ENCODE results near the gene TGM1. TPM values are rescaled to one million over a fixed set of nuclear protein-coding genes. Genes with fewer than 3 reads are reported as not detected.

Gene TGM1
- total RNA-seq, 6 experiments from 2014 or later = 0.37 to 1.9 (median 0.77) TPM

DNA sequence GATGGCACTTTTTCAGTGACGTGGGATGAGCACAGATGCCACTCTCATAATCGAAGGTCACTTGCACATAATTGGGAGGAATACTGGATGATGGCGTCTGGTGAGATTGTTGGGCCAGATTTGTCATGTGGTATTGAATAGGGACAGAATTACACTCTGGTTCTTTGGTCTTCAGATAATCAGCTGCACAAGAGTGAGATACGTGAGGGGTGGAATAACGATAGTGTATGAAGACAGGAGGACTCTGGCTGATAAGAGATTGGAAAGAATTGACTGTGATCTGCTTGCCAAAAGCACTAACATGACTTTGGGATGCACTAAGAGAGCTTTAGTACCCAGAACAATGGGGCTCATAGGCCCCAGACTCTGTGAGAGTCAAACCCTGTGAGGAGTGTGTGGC is 15.4 kb upstream of the TGM1 start:
- no peak overlapping the region for H3K4me3 ChIP-seq
- H3K36me3 ChIP-seq = no peaks in the 10 kb centered on the region
- no peaks in the 10 kb centered on the region for H3K9me3 ChIP-seq
- TF ChIP-seq, protein P1, sequence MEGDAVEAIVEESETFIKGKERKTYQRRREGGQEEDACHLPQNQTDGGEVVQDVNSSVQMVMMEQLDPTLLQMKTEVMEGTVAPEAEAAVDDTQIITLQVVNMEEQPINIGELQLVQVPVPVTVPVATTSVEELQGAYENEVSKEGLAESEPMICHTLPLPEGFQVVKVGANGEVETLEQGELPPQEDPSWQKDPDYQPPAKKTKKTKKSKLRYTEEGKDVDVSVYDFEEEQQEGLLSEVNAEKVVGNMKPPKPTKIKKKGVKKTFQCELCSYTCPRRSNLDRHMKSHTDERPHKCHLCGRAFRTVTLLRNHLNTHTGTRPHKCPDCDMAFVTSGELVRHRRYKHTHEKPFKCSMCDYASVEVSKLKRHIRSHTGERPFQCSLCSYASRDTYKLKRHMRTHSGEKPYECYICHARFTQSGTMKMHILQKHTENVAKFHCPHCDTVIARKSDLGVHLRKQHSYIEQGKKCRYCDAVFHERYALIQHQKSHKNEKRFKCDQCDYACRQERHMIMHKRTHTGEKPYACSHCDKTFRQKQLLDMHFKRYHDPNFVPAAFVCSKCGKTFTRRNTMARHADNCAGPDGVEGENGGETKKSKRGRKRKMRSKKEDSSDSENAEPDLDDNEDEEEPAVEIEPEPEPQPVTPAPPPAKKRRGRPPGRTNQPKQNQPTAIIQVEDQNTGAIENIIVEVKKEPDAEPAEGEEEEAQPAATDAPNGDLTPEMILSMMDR (IDR thresholded peaks at IDR 0.05) = no peak
- TF ChIP-seq POLR2A (IDR thresholded peaks at IDR 0.05) = no peak
- no peak overlapping the region for H3K27ac ChIP-seq
- intact Hi-C loops (cut with DNase I) = no loop called here
- DNase-seq (no peak), ATAC-seq (no peak)
- no peaks in the 10 kb centered on the region for H3K27me3 ChIP-seq
- 84% methylated on average over 5 of the region's 5 CpGs for WGBS (ENCODE audit: insufficient coverage, low coverage, low lambda C conversion rate, missing lambda C conversion rate)
- H3K4me1 ChIP-seq = peaks cover 0 to 8% (median 0%) of the 10 kb centered on the region in 4 donors

DNA sequence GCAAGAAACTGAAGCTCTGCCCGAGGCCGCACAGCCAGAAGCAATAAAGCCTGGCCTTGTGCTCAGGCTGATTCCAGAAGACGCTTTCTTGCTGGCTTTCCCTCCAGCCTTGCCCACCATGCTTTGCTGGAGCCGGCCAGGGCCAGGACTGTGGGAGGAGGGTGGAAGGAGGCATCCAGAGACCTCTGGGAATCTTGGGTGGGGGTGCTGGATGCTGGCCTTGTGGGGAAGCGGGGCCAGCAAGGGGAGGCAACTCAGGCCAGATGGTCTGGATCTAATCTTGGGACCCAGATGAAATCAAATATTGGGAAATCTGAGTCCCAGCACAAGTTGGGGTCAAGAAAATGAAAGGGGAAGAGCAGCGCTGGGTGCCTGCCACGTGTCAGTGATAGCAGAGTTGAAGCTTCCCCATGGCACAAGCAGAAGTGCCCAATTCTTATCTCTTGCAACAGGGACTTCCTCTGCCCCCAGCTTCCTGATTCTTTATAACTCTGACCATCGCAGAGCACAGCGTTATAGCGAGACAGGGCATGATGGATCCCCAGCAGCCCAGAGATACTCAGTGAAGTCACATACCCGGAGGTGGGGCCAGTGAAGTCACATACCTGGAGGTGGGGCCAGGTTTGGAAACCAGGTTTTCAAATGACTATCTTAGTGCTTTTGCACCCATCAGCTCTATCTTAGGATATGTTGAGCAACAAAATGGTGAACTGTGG is 14.8 kb upstream of the TGM1 start:
- Histone ChIP-seq H3K9me3 (no peaks in the 10 kb centered on the region), H3K36me3 (no peaks in the 10 kb centered on the region), H3K4me3 (no peak overlapping the region), H3K27ac (no peak overlapping the region), H3K27me3 (no peaks in the 10 kb centered on the region), H3K4me1 (peaks cover 0 to 13% (median 0%) of the 10 kb centered on the region in 4 donors)
- no peak for TF ChIP-seq POLR2A (IDR thresholded peaks at IDR 0.05)
- TF ChIP-seq, protein P1 (IDR thresholded peaks at IDR 0.05) = no peak
- intact Hi-C loops (cut with DNase I) = no loop called here
- DNase-seq (no peak), ATAC-seq (peak; percentile 17 to 51 (median 39))
- 58% methylated on average over 7 of the region's 11 CpGs for WGBS (ENCODE audit: insufficient coverage, low coverage, low lambda C conversion rate, missing lambda C conversion rate)

DNA sequence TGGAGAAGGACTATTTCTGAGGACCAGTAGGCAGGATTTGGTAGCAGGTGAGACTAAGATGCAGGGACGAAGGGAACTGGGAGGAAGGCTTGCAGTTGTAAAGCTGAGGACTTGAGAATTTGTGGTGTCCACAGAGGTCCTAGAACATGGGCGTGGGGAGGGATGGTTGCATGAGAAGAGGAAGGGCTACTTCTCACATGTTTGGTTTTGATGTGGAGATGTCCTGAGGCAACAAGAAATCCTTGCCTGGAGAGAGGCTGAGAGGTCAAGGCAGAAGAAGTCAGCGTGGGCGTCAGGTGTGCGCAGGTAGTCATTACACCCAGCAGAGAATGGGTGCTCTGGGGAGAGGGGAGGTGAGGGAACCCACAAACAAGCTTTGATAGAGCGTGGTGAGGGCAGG is 14.1 kb upstream of the TGM1 start:
- H3K27ac ChIP-seq = no peak overlapping the region
- ATAC-seq (peak in 1 of 4 donors; percentile 3), DNase-seq (no peak)
- 74% methylated on average over 5 of the region's 6 CpGs for WGBS (ENCODE audit: insufficient coverage, low coverage, low lambda C conversion rate, missing lambda C conversion rate)
- no peaks in the 10 kb centered on the region for H3K27me3 ChIP-seq
- no peaks in the 10 kb centered on the region for H3K9me3 ChIP-seq
- intact Hi-C loops (cut with DNase I) = no loop called here
- TF ChIP-seq POLR2A (IDR thresholded peaks at IDR 0.05) = no peak
- TF ChIP-seq, protein P1 (IDR thresholded peaks at IDR 0.05) = no peak
- H3K4me3 ChIP-seq = no peak overlapping the region
- H3K4me1 ChIP-seq = peaks cover 0 to 13% (median 0%) of the 10 kb centered on the region in 4 donors
- H3K36me3 ChIP-seq = no peaks in the 10 kb centered on the region

DNA sequence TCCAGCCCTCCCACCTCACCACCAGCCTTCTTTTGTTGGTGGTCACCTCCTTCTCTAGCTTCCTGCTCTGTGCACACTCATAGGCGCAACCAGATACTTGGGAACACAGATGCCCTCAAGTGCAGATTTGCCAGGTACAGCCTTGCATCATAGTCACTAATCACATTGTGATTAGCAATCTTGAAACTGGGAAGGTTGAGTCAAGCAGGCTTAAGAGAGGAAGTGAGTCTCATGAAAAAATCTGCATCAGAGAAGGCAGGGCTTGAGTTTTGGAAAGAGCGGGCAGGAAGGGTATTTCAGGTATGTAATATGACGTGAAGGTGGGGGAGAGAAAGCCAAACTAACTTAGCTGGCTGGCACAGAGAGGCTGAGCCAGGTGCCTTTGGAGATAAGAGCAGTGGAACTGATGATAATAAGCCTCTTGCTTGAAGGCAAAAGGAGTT is 11.1 kb upstream of the TGM1 start:
- no peak overlapping the region for H3K27ac ChIP-seq
- no peak for DNase-seq
- ATAC-seq = no peak
- 54% methylated on average over 3 of the region's 3 CpGs for WGBS (ENCODE audit: insufficient coverage, low coverage, low lambda C conversion rate, missing lambda C conversion rate)
- TF ChIP-seq, protein P1 (IDR thresholded peaks at IDR 0.05) = no peak
- no peak for TF ChIP-seq POLR2A (IDR thresholded peaks at IDR 0.05)
- peaks cover 0 to 1% (median 0%) of the 10 kb centered on the region in 4 donors for H3K36me3 ChIP-seq
- no peaks in the 10 kb centered on the region for H3K27me3 ChIP-seq
- H3K4me1 ChIP-seq = peaks cover 0 to 13% (median 1%) of the 10 kb centered on the region in 4 donors
- intact Hi-C loops (cut with DNase I) = no loop called here
- H3K4me3 ChIP-seq = no peak overlapping the region
- no peaks in the 10 kb centered on the region for H3K9me3 ChIP-seq

Measured in right lobe of liver (tissue), 6 donors.